Breast epithelium (tissue), 3 donors: Measurements from ENCODE around the gene SLC26A4.

Experiments
- CTCF ChIP-seq, 3 donors: fragments of 450-650 bp; IDR thresholded peaks; one replicate each; pipeline ENCODE4 v1.5.1; 2016 to 2017; ENCODE audit warnings: antibody characterized with exemption in 3 of 3, mild to moderate bottlenecking in 3 of 3, moderate library complexity in 3 of 3
- POLR2A ChIP-seq: fragments of 450-650 bp; IDR thresholded peaks from one replicate; pipeline ENCODE4 v1.6.1; 2016; ENCODE audit warnings: antibody characterized with exemption, mild to moderate bottlenecking, moderate library complexity

- no peak for TF ChIP-seq CTCF (IDR thresholded peaks at IDR 0.05)
- TF ChIP-seq POLR2A: no peak
Measured at GRCh38 chr7:107726356-107727130, 65.9 kb downstream of the SLC26A4 start.
